AG09319 (cell line): ENCODE results near the gene SAA4.

Experiments
- DNase-seq: peaks from one replicate; pipeline ENCODE4 v3.0.0-alpha.2; 2010; ENCODE audit warnings: low read depth; ENCODE audit errors: extremely low read depth
- CTCF ChIP-seq: IDR thresholded peaks from 2 replicates; pipeline ENCODE4 v1.5.1; 2011; ENCODE audit warnings: low read depth, mild to moderate bottlenecking, inconsistent platforms, low read length, moderate library complexity

The SAA4 gene

DNA sequence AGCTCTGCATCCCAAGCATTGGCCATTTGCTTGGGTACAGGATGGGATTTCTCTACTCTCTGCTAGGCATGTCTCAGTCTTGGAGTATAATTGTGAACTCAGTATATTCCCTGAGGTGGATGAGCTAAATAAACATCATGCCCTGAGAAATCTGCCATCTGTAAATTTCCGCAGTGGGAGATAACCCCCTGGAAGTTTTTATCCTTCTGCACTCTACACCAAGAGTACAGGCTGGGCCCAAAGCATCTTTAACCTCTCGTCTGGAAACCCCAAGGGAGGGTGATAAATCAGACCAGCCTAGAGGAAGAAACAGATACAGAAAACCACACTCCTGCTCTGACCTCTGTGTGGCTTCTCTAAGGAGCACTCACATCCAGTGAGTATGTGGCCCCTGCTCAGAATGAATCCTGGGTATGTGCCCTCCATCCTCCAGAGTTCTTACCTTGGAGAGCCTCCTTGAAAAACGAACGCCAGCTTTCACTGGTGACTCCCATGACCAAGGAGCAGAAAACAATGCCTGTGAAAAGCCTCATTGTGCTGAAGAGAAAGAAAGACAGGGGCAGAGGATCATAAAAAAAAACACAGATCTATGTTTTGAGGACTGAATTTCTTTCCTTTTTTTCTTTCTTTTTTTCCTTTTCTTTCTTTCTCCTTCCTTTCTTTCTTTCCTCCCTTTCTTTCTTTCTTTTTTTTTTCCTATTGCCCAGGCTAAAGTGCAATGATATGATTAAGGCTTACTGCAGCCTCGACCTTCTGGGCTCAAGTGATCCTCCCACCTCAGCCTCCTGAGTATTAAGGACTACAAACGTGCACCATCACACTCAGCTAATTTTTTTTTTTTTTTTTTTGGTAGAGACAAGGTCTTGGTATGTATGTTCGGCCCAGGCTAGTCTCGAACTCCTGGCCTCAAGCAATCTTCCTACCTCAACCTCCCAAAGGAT is 938 bp downstream of the SAA4 start:
- DNase-seq: no peak
- TF ChIP-seq CTCF: no peak

DNA sequence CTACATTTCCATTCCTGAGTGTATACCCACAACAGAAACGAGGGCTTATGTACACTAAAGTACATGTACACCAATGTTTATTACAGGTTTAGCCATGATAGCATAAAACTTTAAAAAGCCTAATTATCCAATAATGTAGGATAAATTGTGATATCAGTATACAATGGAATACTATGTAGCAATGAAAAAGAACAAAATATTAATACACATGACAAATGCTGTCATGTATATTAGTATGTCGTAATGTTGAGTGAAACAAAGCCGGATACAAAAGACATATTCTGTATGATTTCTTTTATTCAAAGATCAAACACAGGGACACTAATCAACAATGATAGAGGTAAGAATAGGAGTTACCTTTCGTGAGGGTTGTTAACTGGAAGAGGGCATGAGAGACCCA is 2.7 kb downstream of the SAA4 start:
- no peak for TF ChIP-seq CTCF
- no peak for DNase-seq

- TF ChIP-seq CTCF: no peak
- DNase-seq: no peak
Measured at GRCh38 chr11:18230859-18231258, 5.7 kb downstream of the SAA4 start.

GRCh38 chr11:18229501-18229900 is 7.1 kb downstream of the SAA4 start:
- no peak for DNase-seq
- TF ChIP-seq CTCF: no peak

DNA sequence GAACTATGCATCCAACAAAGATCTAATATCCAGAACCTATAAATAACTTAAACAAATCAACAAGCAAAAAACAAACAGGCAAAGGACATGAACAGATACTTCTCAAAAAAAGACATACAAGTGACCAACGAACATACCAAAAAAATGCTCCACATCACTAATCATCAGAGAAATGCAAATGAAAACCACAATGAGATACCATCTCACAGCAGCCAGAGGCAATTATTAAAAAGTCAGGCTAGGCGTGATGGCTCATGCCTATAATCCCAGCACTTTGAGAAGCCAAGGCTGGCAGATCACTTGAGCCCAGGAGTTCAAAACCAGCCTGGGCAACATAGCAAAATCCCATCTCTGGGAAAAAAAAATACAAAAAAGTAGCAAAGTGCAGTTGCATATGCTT is 10.7 kb downstream of the SAA4 start:
- DNase-seq: no peak
- no peak for TF ChIP-seq CTCF

- no peak for DNase-seq
- no peak for TF ChIP-seq CTCF
Measured at GRCh38 chr11:18223591-18224387, 12.8 kb downstream of the SAA4 start.
